ENCODE measurements around the gene ITCH.
"Not testable (repeated sequence)": the region's sequence is repeated elsewhere in the genome, so short reads cannot be mapped to it uniquely, and the experiment has no call there.

DNA sequence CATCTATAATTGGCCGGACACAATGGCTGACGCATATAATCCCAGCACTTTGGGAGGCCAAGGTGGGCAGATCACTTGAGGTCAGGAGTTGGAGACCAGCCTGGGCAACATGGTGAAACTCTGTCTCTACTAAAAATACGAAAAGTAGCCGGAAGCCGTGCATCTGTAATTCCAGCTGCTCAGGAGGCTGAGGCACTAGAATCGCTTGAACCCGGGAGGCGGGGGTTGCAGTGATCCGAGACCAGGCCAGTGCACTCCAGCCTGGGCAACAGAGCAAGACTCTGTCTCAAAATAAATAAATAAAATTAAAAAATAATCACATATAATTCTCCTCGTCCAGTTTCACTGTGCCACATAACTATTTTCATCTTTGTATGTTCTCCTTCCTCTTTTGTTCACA, 156.8 kb downstream of the ITCH start:
- TF ChIP-seq, protein P1, sequence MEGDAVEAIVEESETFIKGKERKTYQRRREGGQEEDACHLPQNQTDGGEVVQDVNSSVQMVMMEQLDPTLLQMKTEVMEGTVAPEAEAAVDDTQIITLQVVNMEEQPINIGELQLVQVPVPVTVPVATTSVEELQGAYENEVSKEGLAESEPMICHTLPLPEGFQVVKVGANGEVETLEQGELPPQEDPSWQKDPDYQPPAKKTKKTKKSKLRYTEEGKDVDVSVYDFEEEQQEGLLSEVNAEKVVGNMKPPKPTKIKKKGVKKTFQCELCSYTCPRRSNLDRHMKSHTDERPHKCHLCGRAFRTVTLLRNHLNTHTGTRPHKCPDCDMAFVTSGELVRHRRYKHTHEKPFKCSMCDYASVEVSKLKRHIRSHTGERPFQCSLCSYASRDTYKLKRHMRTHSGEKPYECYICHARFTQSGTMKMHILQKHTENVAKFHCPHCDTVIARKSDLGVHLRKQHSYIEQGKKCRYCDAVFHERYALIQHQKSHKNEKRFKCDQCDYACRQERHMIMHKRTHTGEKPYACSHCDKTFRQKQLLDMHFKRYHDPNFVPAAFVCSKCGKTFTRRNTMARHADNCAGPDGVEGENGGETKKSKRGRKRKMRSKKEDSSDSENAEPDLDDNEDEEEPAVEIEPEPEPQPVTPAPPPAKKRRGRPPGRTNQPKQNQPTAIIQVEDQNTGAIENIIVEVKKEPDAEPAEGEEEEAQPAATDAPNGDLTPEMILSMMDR (IDR thresholded peaks at IDR 0.05): not testable (repeated sequence)
- TF ChIP-seq POLR2A (IDR thresholded peaks at IDR 0.05): not testable (repeated sequence)
